DMS153 (cell line): Measurements from ENCODE around the gene DDX31.
"Not testable (repeated sequence)": the region's sequence is repeated elsewhere in the genome, so short reads cannot be mapped to it uniquely, and the experiment has no call there.

Experiments used
- DNase-seq: peaks from one replicate; lab custom pipeline; 2025; lab: John Stamatoyannopoulos, UW

The DDX31 gene

GRCh38 chr9:132669698-132670456 is at the start of gene DDX31:
DDX31 (minus strand) TSS chr9:132669983; CDS start chr9:132669934, 49 bp downstream.
- peak; percentile 60 for DNase-seq

GRCh38 chr9:132718381-132718928 is 48.7 kb upstream of the DDX31 start:
- not testable (repeated sequence) for DNase-seq

- no peak for DNase-seq
Measured at GRCh38 chr9:132717326-132717945, 47.7 kb upstream of the DDX31 start.

GRCh38 chr9:132716007-132716406 is 46.2 kb upstream of the DDX31 start:
- no peak for DNase-seq

- no peak for DNase-seq
Measured at GRCh38 chr9:132712753-132713152, 43.0 kb upstream of the DDX31 start.

- DNase-seq = no peak
Measured at GRCh38 chr9:132711846-132712245, 42.1 kb upstream of the DDX31 start.

- not testable (repeated sequence) for DNase-seq
Measured at GRCh38 chr9:132711152-132711551, 41.4 kb upstream of the DDX31 start.

GRCh38 chr9:132710333-132710732 is 40.5 kb upstream of the DDX31 start:
- no peak for DNase-seq

- DNase-seq = no peak
Measured at GRCh38 chr9:132708769-132709430, 39.1 kb upstream of the DDX31 start.

GRCh38 chr9:132708239-132708638 is 38.5 kb upstream of the DDX31 start:
- DNase-seq = no peak

GRCh38 chr9:132703336-132703735 is 33.6 kb upstream of the DDX31 start:
- DNase-seq = no peak

- DNase-seq = no peak
Measured at GRCh38 chr9:132702254-132702653, 32.5 kb upstream of the DDX31 start.

- DNase-seq = no peak
Measured at GRCh38 chr9:132699956-132700355, 30.2 kb upstream of the DDX31 start.

- no peak for DNase-seq
Measured at GRCh38 chr9:132698989-132699388, 29.2 kb upstream of the DDX31 start.

- DNase-seq = no peak
Measured at GRCh38 chr9:132697230-132697629, 27.4 kb upstream of the DDX31 start.

GRCh38 chr9:132694144-132694543 is 24.4 kb upstream of the DDX31 start:
- no peak for DNase-seq

GRCh38 chr9:132690696-132691095 is 20.9 kb upstream of the DDX31 start:
- no peak for DNase-seq

GRCh38 chr9:132683873-132684272 is 14.1 kb upstream of the DDX31 start:
- no peak for DNase-seq

- DNase-seq = no peak
Measured at GRCh38 chr9:132681561-132681960, 11.8 kb upstream of the DDX31 start.

- no peak for DNase-seq
Measured at GRCh38 chr9:132679946-132680625, 10.3 kb upstream of the DDX31 start.

- DNase-seq = no peak
Measured at GRCh38 chr9:132677976-132678375, 8.2 kb upstream of the DDX31 start.

- no peak for DNase-seq
Measured at GRCh38 chr9:132674485-132674884, 4.7 kb upstream of the DDX31 start.
